Ovary (tissue), 9 donors: ENCODE data around the gene COX8A. TPM values are rescaled to one million over a fixed set of nuclear protein-coding genes. Genes with fewer than 3 reads are reported as not detected.

Source experiments
- DNase-seq, 5 donors: peaks; one replicate each; pipeline ENCODE4 v3.0.0-alpha.2; 2019 to 2020
- H3K27ac ChIP-seq, 2 donors: fragments of 200-600 bp; one replicate each; pipeline versions ENCODE4 v1.5.1 to v1.8.0; 2019 to 2022
- H3K27me3 ChIP-seq: fragments of 200-600 bp; one replicate; pipeline ENCODE4 v1.8.0; 2022
- H3K36me3 ChIP-seq: fragments of 200-600 bp; sonication (generic); one replicate; pipeline ENCODE4 v1.5.1; 2019
- H3K4me1 ChIP-seq: one replicate; pipeline ENCODE4 v1.8.1; 2013; ENCODE audit warnings: mild to moderate bottlenecking, moderate library complexity; ENCODE audit not compliant: insufficient read depth
- H3K4me3 ChIP-seq: fragments of 200-600 bp; sonication (generic); one replicate; pipeline ENCODE4 v1.5.1; 2017
- H3K9me3 ChIP-seq, 2 donors: fragments of 200-600 bp in 1 of 2; sonication (generic) in 1 of 2; one replicate each; pipeline versions ENCODE4 v1.5.1 to v1.8.1; 2013 to 2019; ENCODE audit warnings: mild to moderate bottlenecking in 1 of 2, moderate library complexity in 1 of 2
- CTCF ChIP-seq, 3 donors: fragments of 450-650 bp in 2 of 3; fragments of 200-600 bp in 1 of 3; IDR thresholded peaks; one replicate each; pipeline versions ENCODE4 v1.5.1 to v1.8.0; 2016 to 2022; ENCODE audit warnings: antibody characterized with exemption in 3 of 3, mild to moderate bottlenecking in 1 of 3
- EP300 ChIP-seq: sonication (generic); formaldehyde crosslinking; IDR thresholded peaks from one replicate; pipeline ENCODE4 v1.6.1; 2017; ENCODE audit warnings: antibody characterized with exemption
- POLR2A ChIP-seq: fragments of 450-650 bp; IDR thresholded peaks from one replicate; pipeline ENCODE4 v1.6.1; 2017; ENCODE audit warnings: antibody characterized with exemption, mild to moderate bottlenecking, moderate library complexity
- WGBS, 3 donors: extraction: QIAGEN DNeasy Blood & Tissue Kit in 1 of 3; methylation state at CpG; one replicate each; pipeline versions ENCODE4 v1.1.5 to v1.1.7; 2013 to 2017; 5-methylcytosine and 5-hydroxymethylcytosine counted together
- intact Hi-C, 4 donors: fragments of 100-400 bp; cut with DNase I; formaldehyde crosslinking; loops; one replicate each; pipeline versions ENCODE4 v1.11.0 to v1.15.1; 2022 to 2023
- polyA plus RNA-seq, 2 donors: library from polyadenylated mRNA; stranded (reverse); fragments of 200-250 nt in 1 of 2; fragments of 350-450 nt in 1 of 2; fragmentation: Illumina TruSeq in 1 of 2; extraction: RNeasy Lipid Tissue Mini Kit (QIAGEN cat#74804) in 1 of 2; gene quantifications; one replicate each; pipeline ENCODE4 v1.2.3, GENCODE V29; 2013 to 2014
- total RNA-seq, 7 donors: library from RNA; depleted of rRNA in 2 of 7; stranded (reverse); fragments of >200 nt in 2 of 7; fragmentation: NEBNext Ultra II Directional in 3 of 7; extraction: Animal tissue kit (Norgen Biotek cat#: 25700) in 3 of 7; gene quantifications; one replicate each; pipeline versions ENCODE4 v1.1.0 to v1.2.4, GENCODE V29; 2016 to 2023
- donor health status: DM: no; HTN: no; CAD: no; lungs with moderate emphysema.
- donor health status: DM: no; HTN: no; CAD: no.
- donor health status: Bipolar disorder and iron deficiency.
- donor health status: DM: yes; HTN: yes; CAD: no.
- donor health status: DM: no; HTN: no; CAD: no.
- donor health status: DM: yes; HTN: yes; CAD: no.

The COX8A gene
- total and polyA plus RNA-seq, 9 donors, result 64.8 to 438 (median 222) TPM

DNA sequence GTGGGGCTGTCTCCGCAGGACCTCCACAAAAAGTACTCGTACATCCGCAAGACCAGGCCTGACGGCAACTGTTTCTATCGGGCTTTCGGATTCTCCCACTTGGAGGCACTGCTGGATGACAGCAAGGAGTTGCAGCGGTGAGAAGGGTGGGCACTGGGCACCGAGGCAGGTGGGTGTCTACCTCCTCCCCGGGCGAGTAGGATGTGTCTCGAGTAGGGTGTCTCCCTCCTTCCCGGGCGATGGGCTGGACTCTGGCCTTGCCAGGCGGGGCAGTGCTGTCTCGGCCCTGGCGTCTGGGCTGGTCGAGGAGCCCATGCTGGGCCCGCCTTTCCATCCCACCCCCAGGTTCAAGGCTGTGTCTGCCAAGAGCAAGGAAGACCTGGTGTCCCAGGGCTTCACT lies 22.1 kb downstream of the COX8A start:
- Histone ChIP-seq H3K4me3 (no peak overlapping the region), H3K4me1 (peaks cover 8% of the 10 kb centered on the region), H3K9me3 (no peaks in the 10 kb centered on the region), H3K27ac (no peak overlapping the region), H3K36me3 (no peaks in the 10 kb centered on the region), H3K27me3 (no peaks in the 10 kb centered on the region)
- TF ChIP-seq CTCF (IDR thresholded peaks at IDR 0.05), result no peak
- intact Hi-C loops, result loop anchor here in 1 of 4 donors (5.0 kb wide), 1 partner anchor 156 kb away; no protein-coding TSS in a partner anchor
- 79 to 87% (median 84%) methylated on average over 17 to 18 of the region's 18 CpGs for WGBS, 3 donors
- DNase-seq, result no peak

DNA sequence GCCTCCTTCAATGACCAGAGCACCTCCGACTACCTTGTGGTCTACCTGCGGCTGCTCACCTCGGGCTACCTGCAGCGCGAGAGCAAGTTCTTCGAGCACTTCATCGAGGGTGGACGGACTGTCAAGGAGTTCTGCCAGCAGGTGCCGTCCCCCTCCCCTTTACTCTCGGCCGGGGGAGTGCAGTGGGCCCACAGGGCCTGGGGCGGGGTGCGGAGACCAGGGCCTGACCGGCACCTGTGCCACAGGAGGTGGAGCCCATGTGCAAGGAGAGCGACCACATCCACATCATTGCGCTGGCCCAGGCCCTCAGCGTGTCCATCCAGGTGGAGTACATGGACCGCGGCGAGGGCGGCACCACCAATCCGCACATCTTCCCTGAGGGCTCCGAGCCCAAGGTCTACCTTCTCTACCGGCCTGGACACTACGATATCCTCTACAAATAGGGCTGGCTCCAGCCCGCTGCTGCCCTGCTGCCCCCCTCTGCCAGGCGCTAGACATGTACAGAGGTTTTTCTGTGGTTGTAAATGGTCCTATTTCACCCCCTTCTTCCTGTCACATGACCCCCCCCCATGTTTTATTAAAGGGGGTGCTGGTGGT lies 22.8 kb downstream of the COX8A start:
- Histone ChIP-seq H3K27ac (no peak overlapping the region), H3K4me1 (peaks cover 8% of the 10 kb centered on the region), H3K36me3 (no peaks in the 10 kb centered on the region), H3K27me3 (no peaks in the 10 kb centered on the region), H3K4me3 (no peak overlapping the region), H3K9me3 (no peaks in the 10 kb centered on the region)
- 89 to 92% (median 90%) methylated on average over 27 of the region's 27 CpGs for WGBS, 3 donors
- DNase-seq, result no peak
- TF ChIP-seq POLR2A (no peak), CTCF (IDR thresholded peaks at IDR 0.05) (no peak), EP300 (no peak)
- intact Hi-C loops, result loop anchor here in 1 of 4 donors (5.0 kb wide), 1 partner anchor 155 kb away; no protein-coding TSS in a partner anchor

DNA sequence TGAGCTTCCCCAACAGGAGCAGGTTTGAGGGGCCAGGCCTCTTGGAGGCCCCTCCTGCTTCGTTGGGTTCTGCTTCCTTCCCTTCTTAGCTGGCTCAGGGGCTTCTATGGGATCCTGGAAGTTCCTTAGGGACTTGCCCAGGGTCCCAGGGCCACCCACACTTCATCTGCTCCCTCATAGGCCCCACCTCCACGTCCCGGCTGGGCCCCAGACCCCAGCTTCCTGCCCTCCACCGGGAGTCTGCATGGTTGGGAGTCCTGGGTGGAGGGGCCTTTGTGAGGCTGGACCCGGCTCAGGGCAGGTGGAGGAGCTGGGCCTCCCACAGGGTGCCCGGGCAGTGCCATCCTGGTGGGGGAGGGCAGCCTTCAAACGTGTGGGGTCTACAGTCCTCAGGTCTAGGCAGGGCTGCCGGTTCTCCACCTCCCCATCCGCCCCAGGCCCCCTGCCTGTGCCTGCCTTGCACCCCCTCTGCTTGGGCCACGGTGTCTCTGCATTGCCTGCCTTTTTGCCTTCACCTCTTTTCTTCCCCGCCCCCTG lies 23.4 kb downstream of the COX8A start:
- Histone ChIP-seq H3K4me1 (peaks cover 8% of the 10 kb centered on the region), H3K27ac (no peak overlapping the region), H3K4me3 (no peak overlapping the region), H3K27me3 (no peaks in the 10 kb centered on the region), H3K9me3 (no peaks in the 10 kb centered on the region), H3K36me3 (no peaks in the 10 kb centered on the region)
- no peak for TF ChIP-seq EP300
- no peak for TF ChIP-seq POLR2A
- no peak for TF ChIP-seq CTCF (IDR thresholded peaks at IDR 0.05)
- DNase-seq, result no peak
- intact Hi-C loops, result loop anchor here in 1 of 4 donors (5.0 kb wide), 1 partner anchor 154 kb away; no protein-coding TSS in a partner anchor
- WGBS, 3 donors, result 71 to 80% (median 73%) methylated on average over 11 of the region's 11 CpGs

DNA sequence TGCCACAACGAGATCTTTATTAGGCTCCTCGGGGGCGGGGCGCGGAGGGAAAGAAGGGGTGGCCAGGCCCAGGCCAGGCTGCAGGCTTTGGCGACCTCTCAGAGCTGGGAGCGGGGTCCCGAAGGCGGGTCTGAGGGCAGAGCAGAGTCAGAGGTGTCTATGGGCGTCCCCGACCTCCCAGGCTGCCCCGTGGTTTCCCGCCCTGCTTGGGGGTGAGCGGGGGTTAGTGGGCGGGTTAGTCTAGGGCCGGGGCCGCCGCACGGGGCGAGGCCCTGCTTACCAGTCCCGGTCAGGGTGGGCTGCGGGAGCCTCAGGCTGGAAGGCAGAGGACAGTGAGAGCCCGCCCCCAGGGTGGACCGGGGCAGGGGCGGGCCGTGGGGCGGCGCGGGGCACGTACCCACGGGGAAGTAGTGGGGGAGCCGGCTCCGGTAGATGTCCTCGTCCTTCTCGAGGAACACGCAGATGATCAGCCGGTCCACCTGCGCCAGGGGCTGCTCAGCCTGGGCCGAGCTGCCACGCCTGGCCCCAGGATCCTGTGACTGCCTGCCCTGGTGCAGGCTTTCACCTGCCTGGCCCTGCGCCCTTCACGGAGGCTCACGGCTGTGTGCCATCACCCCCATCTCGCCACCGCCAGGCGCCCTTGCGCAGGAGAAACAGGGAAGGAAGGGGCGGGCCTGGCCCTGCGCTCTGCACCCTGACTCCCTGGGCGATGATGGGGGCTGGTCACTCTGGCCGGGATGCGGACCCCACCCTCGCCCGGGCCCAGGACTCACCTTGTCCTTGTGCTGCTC lies 24.3 kb downstream of the COX8A start:
- WGBS, 3 donors, result 78 to 83% (median 82%) methylated on average over 38 to 54 of the region's 54 CpGs
- Histone ChIP-seq H3K9me3 (no peaks in the 10 kb centered on the region), H3K27me3 (no peaks in the 10 kb centered on the region), H3K4me1 (peaks cover 8% of the 10 kb centered on the region), H3K4me3 (no peak overlapping the region), H3K36me3 (no peaks in the 10 kb centered on the region), H3K27ac (no peak overlapping the region)
- DNase-seq, result peak in 1 of 5 donors; percentile 50
- TF ChIP-seq POLR2A (no peak), EP300 (no peak), CTCF (IDR thresholded peaks at IDR 0.05) (no peak)
- intact Hi-C loops, result loop anchor here in 1 of 4 donors (5.0 kb wide), 1 partner anchor 154 kb away; no protein-coding TSS in a partner anchor
